ENCODE results near the gene TBK1. TPM values are rescaled to one million over a fixed set of nuclear protein-coding genes. Genes with fewer than 3 reads are reported as not detected.

Gene TBK1
- total and polyA plus RNA-seq, 10 donors = 13.9 to 55.2 (median 34.9) TPM

GRCh38 chr12:64433915-64434314 is 18.0 kb upstream of the TBK1 start:
- Histone ChIP-seq H3K27me3 (replicated peaks in 1 of 7) (no peaks in the 10 kb centered on the region), H3K4me1 (no peaks in the 10 kb centered on the region), H3K4me3 (no peak overlapping the region), H3K9me3 (no peaks in the 10 kb centered on the region), H3K36me3 (peaks cover 0 to 100% (median 87%) of the 10 kb centered on the region in 6 donors), H3K27ac (no peak overlapping the region)
- TF ChIP-seq CTCF (IDR thresholded peaks at IDR 0.05 in 8 of 11, conservative IDR thresholded peaks at IDR 0.05 in 3 of 11) = no peak
- TF ChIP-seq POLR2A (IDR thresholded peaks at IDR 0.05) = no peak
- TF ChIP-seq POLR2AphosphoS5 (IDR thresholded peaks at IDR 0.05) = no peak
- WGBS, 5 donors = 93 to 99% (median 96%) methylated on average over 5 of the region's 5 CpGs
- DNase-seq = no peak
- intact Hi-C loops (cut with DNase I; ENCODE audit: low total_unique reads) = no loop called here

DNA sequence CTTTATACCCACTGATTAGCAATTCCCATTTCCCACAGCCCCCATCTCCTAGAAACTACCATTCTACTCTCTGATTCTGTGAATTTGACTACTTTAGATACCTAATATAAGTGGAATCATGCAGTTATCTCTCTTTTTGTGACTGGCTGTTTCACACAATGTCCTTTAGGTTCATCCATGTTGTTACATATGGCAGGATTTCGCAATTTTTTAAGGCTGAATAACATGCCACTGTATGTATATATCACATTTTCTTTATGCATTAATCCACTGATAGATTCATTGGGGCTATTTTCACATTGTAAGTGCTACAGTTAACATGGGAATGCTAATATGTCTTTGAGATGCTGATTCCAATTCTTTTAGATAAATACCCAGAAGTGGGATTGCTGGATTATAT is 11.8 kb upstream of the TBK1 start:
- Histone ChIP-seq H3K4me3 (no peak overlapping the region), H3K27ac (no peak overlapping the region), H3K36me3 (peaks cover 0 to 97% (median 60%) of the 10 kb centered on the region in 6 donors), H3K27me3 (replicated peaks in 1 of 7) (no peaks in the 10 kb centered on the region), H3K9me3 (no peaks in the 10 kb centered on the region), H3K4me1 (no peaks in the 10 kb centered on the region)
- TF ChIP-seq POLR2A (IDR thresholded peaks at IDR 0.05) = no peak
- TF ChIP-seq CTCF (IDR thresholded peaks at IDR 0.05 in 8 of 11, conservative IDR thresholded peaks at IDR 0.05 in 3 of 11) = no peak
- no peak for TF ChIP-seq POLR2AphosphoS5 (IDR thresholded peaks at IDR 0.05)
- 95 to 100% (median 97%) methylated on average over 1 of the region's 1 CpG for WGBS, 5 donors
- DNase-seq = no peak
- intact Hi-C loops (cut with DNase I; ENCODE audit: low total_unique reads) = no loop called here

DNA sequence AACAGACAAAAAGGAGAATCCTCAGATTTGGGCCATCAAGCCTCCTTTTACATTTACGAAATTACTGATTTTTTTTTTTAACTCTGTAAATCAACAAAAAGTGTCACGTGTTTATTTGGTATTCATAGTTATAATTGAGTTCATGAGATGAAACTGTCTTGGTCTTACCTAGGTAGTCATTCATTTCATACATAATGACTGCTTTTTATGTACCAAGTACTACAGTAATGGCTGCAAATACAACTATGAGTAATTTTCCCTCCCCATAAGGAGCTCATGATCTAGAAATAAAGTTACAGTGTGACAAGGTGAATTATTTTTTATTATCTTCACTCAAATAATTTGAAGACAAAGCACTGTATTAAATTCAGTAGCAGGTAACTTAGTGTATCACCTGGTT is 6.4 kb upstream of the TBK1 start:
- no peaks in the 10 kb centered on the region for H3K9me3 ChIP-seq
- TF ChIP-seq POLR2AphosphoS5 (IDR thresholded peaks at IDR 0.05) (no peak), POLR2A (IDR thresholded peaks at IDR 0.05) (no peak), CTCF (IDR thresholded peaks at IDR 0.05 in 8 of 11, conservative IDR thresholded peaks at IDR 0.05 in 3 of 11) (no peak)
- intact Hi-C loops (cut with DNase I; ENCODE audit: low total_unique reads) = no loop called here
- no peak for DNase-seq
- no peak overlapping the region for H3K4me3 ChIP-seq
- H3K36me3 ChIP-seq = peaks cover 0 to 85% (median 27%) of the 10 kb centered on the region in 6 donors
- WGBS, 5 donors = 88 to 98% (median 90%) methylated on average over 2 of the region's 2 CpGs
- H3K27me3 ChIP-seq (replicated peaks in 1 of 7) = no peaks in the 10 kb centered on the region
- H3K27ac ChIP-seq = no peak overlapping the region
- peaks cover 0 to 7% (median 1%) of the 10 kb centered on the region in 6 donors for H3K4me1 ChIP-seq

- H3K27me3 ChIP-seq (replicated peaks in 1 of 7) = no peaks in the 10 kb centered on the region
- no peak overlapping the region for H3K27ac ChIP-seq
- 76 to 87% (median 81%) methylated on average over 1 of the region's 1 CpG for WGBS, 5 donors
- intact Hi-C loops (cut with DNase I; ENCODE audit: low total_unique reads) = no loop called here
- peaks cover 3 to 15% (median 9%) of the 10 kb centered on the region in 6 donors for H3K4me1 ChIP-seq
- no peaks in the 10 kb centered on the region for H3K9me3 ChIP-seq
- no peak for DNase-seq
- TF ChIP-seq POLR2A (IDR thresholded peaks at IDR 0.05) (no peak), POLR2AphosphoS5 (IDR thresholded peaks at IDR 0.05) (no peak), CTCF (IDR thresholded peaks at IDR 0.05 in 8 of 11, conservative IDR thresholded peaks at IDR 0.05 in 3 of 11) (no peak)
- H3K36me3 ChIP-seq = peaks cover 0 to 77% (median 23%) of the 10 kb centered on the region in 6 donors
- no peak overlapping the region for H3K4me3 ChIP-seq
These were observed 5.6 kb upstream of the TBK1 start for GRCh38 chr12:64446295-64446694.

All from spleen (tissue), 11 donors.